A673 (cell line): ENCODE data around the gene JAKMIP1. TPM values are rescaled to one million over a fixed set of nuclear protein-coding genes. Genes with fewer than 3 reads are reported as not detected.

Experiments
- BruUV-seq: library from RNA; stranded (reverse); fragments of 400-500 nt; replicated peaks from 2 replicates; lab custom pipeline; 2021; lab: Mats Ljungman, UMichigan
- CTCF ChIA-PET: fragments of 300-600 bp; sonication (Branson Sonifier 250); formaldehyde crosslinking; loops from one replicate; lab custom pipeline; 2022; ENCODE audit warnings: antibody characterized with exemption; lab: Charles Lee
- POLR2A ChIA-PET: fragments of 300-600 bp; sonication (Branson Sonifier 250); formaldehyde crosslinking; loops from one replicate; lab custom pipeline; 2022; ENCODE audit warnings: antibody characterized with exemption; ENCODE audit not compliant: low non-redundant PET; lab: Charles Lee
- DNase-seq: peaks from one replicate; pipeline ENCODE4 v3.0.0-alpha.2; 2015; ENCODE audit warnings: low spot score
- H3K27ac ChIP-seq: fragments of 200-600 bp; sonication (generic); 2 replicates; pipeline ENCODE4 v1.5.1; 2016; ENCODE audit warnings: mixed run types, low read depth, mild to moderate bottlenecking, mixed read lengths, antibody characterized with exemption, low read length; ENCODE audit not compliant: poor library complexity, severe bottlenecking
- H3K27me3 ChIP-seq: fragments of 200-600 bp; sonication (generic); replicated peaks from 2 replicates; pipeline ENCODE4 v1.6.1; 2017; ENCODE audit warnings: mixed run types, low read depth, mild to moderate bottlenecking, mixed read lengths, antibody characterized with exemption, low read length; ENCODE audit not compliant: insufficient read depth, poor library complexity
- H3K36me3 ChIP-seq: fragments of 200-600 bp; sonication (generic); 2 replicates; pipeline ENCODE4 v1.6.1; 2016; ENCODE audit warnings: mixed run types, mild to moderate bottlenecking, mixed read lengths, antibody characterized with exemption, low read length; ENCODE audit not compliant: insufficient read depth, poor library complexity, severe bottlenecking
- H3K4me1 ChIP-seq: fragments of 200-600 bp; sonication (generic); 2 replicates; pipeline ENCODE4 v1.6.1; 2017; ENCODE audit warnings: mixed run types, mild to moderate bottlenecking, mixed read lengths, antibody characterized with exemption, low read length; ENCODE audit not compliant: insufficient read depth, poor library complexity, severe bottlenecking
- H3K4me3 ChIP-seq: fragments of 200-600 bp; sonication (generic); 2 replicates; pipeline ENCODE4 v1.5.1; 2016; ENCODE audit warnings: low read depth, mixed run types, mild to moderate bottlenecking, mixed read lengths, low read length; ENCODE audit not compliant: poor library complexity, severe bottlenecking
- H3K9me3 ChIP-seq: fragments of 200-600 bp; sonication (generic); 2 replicates; pipeline ENCODE4 v1.6.1; 2016; ENCODE audit warnings: mixed run types, low read depth, mild to moderate bottlenecking, mixed read lengths, antibody characterized with exemption, low read length; ENCODE audit not compliant: poor library complexity, severe bottlenecking
- CTCF ChIP-seq: fragments of 300-800, 200-600 bp; sonication (generic); conservative IDR thresholded peaks from 2 replicates; pipeline ENCODE4 v1.5.1; 2017; ENCODE audit warnings: low read depth, mild to moderate bottlenecking, antibody characterized with exemption, low read length, moderate library complexity, mixed read lengths
- EZH2 ChIP-seq: fragments of 200-600 bp; sonication (generic); IDR thresholded peaks from 2 replicates; pipeline ENCODE4 v1.6.1; 2017; ENCODE audit warnings: borderline replicate concordance, low read depth, mild to moderate bottlenecking, mixed read lengths, antibody characterized with exemption, low read length; ENCODE audit not compliant: poor library complexity, severe bottlenecking
- intact Hi-C: fragments of 100-400 bp; cut with micrococcal nuclease; formaldehyde crosslinking; loops from one replicate; pipeline ENCODE4 v1.10.0; 2022; ENCODE audit not compliant: unreplicated experiment
- total RNA-seq: library from RNA; stranded (reverse); gene quantifications from 2 replicates; pipeline ENCODE4 v1.2.3, GENCODE V29; 2021

Gene JAKMIP1
- total RNA-seq, 1 experiment from 2014 or later = not detected

GRCh38 chr4:6002926-6003325 is 197.4 kb downstream of the JAKMIP1 start:
- H3K27ac ChIP-seq = no peak overlapping the region
- no peaks in the 10 kb centered on the region for H3K4me1 ChIP-seq
- DNase-seq = no peak
- TF ChIP-seq EZH2 (no peak), CTCF (no peak)
- intact Hi-C loops = no loop called here
- ChIA-PET CTCF (no interaction called here), POLR2A (no interaction called here)
- peaks cover 50% of the 10 kb centered on the region for H3K27me3 ChIP-seq
- no peaks in the 10 kb centered on the region for H3K9me3 ChIP-seq
- H3K36me3 ChIP-seq = no peaks in the 10 kb centered on the region
- no TSS peak for BruUV-seq
- H3K4me3 ChIP-seq = no peak overlapping the region

GRCh38 chr4:6002492-6002833 is 197.9 kb downstream of the JAKMIP1 start:
- H3K4me1 ChIP-seq = no peaks in the 10 kb centered on the region
- ChIA-PET POLR2A (no interaction called here), CTCF (no interaction called here)
- no peak overlapping the region for H3K4me3 ChIP-seq
- BruUV-seq = no TSS peak
- H3K27ac ChIP-seq = no peak overlapping the region
- peaks cover 49% of the 10 kb centered on the region for H3K27me3 ChIP-seq
- no peaks in the 10 kb centered on the region for H3K9me3 ChIP-seq
- no peak for DNase-seq
- intact Hi-C loops = no loop called here
- no peak for TF ChIP-seq EZH2
- TF ChIP-seq CTCF = no peak
- H3K36me3 ChIP-seq = no peaks in the 10 kb centered on the region

- Histone ChIP-seq H3K4me3 (no peak overlapping the region), H3K27ac (no peak overlapping the region), H3K4me1 (no peaks in the 10 kb centered on the region), H3K27me3 (peaks cover 47% of the 10 kb centered on the region), H3K36me3 (no peaks in the 10 kb centered on the region), H3K9me3 (no peaks in the 10 kb centered on the region)
- ChIA-PET POLR2A (no interaction called here), CTCF (no interaction called here)
- intact Hi-C loops = no loop called here
- TF ChIP-seq CTCF = no peak
- TF ChIP-seq EZH2 = no peak
- no TSS peak for BruUV-seq
- DNase-seq = no peak
Observed at GRCh38 chr4:6001680-6002491, 198.5 kb downstream of the JAKMIP1 start.
